ENCODE measurements around the gene OPN3.

Gene OPN3

DNA sequence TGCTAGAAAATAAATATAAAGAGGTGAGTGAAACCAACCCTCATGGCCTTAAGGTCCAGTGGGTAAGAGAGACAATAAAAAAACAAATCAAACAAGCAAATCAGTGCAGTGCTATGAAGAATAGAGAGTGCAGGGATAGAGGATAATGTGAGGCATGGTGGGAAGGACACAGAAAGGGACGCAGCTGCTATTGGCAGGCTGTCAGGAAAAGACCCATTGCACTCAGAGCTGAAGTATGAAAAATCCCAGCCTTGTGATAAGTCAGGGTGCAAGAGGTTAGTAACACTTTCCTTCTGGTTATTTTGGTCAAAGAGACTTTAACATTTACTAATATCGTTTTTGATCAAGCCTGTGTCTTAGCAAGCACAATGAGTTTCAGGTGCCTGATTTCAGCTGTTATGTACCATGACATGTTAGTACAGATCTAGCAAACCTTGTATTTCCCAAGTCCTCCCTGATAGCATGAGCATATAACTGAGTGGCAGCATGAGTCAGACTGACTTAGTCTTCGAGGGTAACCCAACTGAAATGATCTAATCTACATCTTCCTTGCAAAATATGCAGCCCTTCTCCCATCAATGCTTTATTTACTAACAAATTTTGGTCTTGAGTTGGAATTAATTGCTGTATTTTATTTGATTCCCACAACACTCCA, 31.7 kb downstream of the OPN3 start:
- no peak overlapping the region for H3K4me3 Mint-ChIP-seq
- H3K36me3 Mint-ChIP-seq (ENCODE audit: insufficient read depth): no peaks in the 10 kb centered on the region
- ATAC-seq (replicated peaks; ENCODE audit: extremely low read depth, poor library complexity, severe bottlenecking) (no peak), DNase-seq (ENCODE audit: low spot score in 2 of 2) (no peak)
- no peaks in the 10 kb centered on the region for H3K4me1 Mint-ChIP-seq
- H3K27me3 Mint-ChIP-seq: no peaks in the 10 kb centered on the region
- H3K27ac Mint-ChIP-seq (ENCODE audit: low read depth): no peak overlapping the region
- no peaks in the 10 kb centered on the region for H3K9me3 Mint-ChIP-seq

DNA sequence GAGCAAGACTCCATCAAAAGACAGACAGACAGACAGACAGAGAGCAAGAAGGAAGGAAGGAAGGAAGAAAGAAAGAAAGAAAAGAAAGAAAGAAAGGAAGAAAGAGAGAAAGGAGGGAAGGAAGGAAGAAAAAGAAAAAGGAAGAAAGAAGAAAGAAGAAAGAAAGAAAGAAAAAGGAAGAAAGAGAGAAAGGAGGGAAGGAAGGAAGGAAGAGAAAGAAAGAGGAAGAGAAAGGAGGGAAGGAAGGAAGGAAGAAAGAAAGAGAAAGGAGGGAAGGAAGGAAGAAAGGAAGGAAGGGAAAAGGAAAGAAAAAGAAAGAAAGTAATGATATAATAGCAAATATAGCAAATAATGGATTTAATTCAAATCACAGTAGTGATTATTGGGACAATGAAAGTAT, 32.7 kb downstream of the OPN3 start:
- Mint-ChIP-seq H3K9me3 (no peaks in the 10 kb centered on the region), H3K4me1 (no peaks in the 10 kb centered on the region), H3K36me3 (ENCODE audit: insufficient read depth) (no peaks in the 10 kb centered on the region), H3K27ac (ENCODE audit: low read depth) (no peak overlapping the region), H3K4me3 (no peak overlapping the region), H3K27me3 (no peaks in the 10 kb centered on the region)
- DNase-seq (ENCODE audit: low spot score in 2 of 2) (no peak), ATAC-seq (replicated peaks; ENCODE audit: extremely low read depth, poor library complexity, severe bottlenecking) (no peak)

- no peaks in the 10 kb centered on the region for H3K27me3 Mint-ChIP-seq
- H3K9me3 Mint-ChIP-seq: no peaks in the 10 kb centered on the region
- DNase-seq (ENCODE audit: low spot score in 2 of 2) (no peak), ATAC-seq (replicated peaks; ENCODE audit: extremely low read depth, poor library complexity, severe bottlenecking) (no peak)
- no peak overlapping the region for H3K4me3 Mint-ChIP-seq
- H3K36me3 Mint-ChIP-seq (ENCODE audit: insufficient read depth): no peaks in the 10 kb centered on the region
- no peak overlapping the region for H3K27ac Mint-ChIP-seq (ENCODE audit: low read depth)
- no peaks in the 10 kb centered on the region for H3K4me1 Mint-ChIP-seq
Observed at GRCh38 chr1:241606544-241606943, 33.6 kb downstream of the OPN3 start.

GRCh38 chr1:241605146-241605805, 34.9 kb downstream of the OPN3 start:
- no peak for DNase-seq (ENCODE audit: low spot score in 2 of 2)
- Mint-ChIP-seq H3K36me3 (ENCODE audit: insufficient read depth) (no peaks in the 10 kb centered on the region), H3K27me3 (no peaks in the 10 kb centered on the region), H3K4me1 (no peaks in the 10 kb centered on the region), H3K27ac (ENCODE audit: low read depth) (no peak overlapping the region), H3K9me3 (no peaks in the 10 kb centered on the region), H3K4me3 (no peak overlapping the region)
- ATAC-seq (replicated peaks; ENCODE audit: extremely low read depth, poor library complexity, severe bottlenecking): no peak

DNA sequence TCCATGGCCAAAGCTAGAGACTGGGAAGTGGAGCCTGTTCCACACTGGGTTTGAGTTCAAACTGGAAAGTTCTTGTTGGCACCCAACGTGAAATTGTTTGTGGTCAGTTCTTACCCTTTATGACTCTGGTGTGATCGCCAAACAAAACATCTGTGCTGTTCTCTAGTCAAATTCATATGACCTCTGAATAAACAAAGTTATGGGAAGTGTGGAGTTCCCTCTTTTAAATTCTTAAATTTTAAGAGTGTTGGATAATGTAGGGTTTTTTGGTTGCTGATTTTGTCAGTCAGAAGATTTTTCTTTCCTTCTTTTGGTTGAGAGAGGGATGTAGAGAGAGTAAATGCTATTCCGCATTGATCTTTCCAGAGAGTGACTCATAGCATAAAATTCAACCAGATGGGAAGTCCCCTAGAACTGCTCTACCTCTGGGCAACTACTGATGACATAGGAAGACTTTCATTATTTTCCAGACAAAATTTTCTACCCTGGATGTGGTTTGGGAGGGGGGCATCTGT, 36.4 kb downstream of the OPN3 start:
- no peaks in the 10 kb centered on the region for H3K9me3 Mint-ChIP-seq
- ATAC-seq (replicated peaks; ENCODE audit: extremely low read depth, poor library complexity, severe bottlenecking) (no peak), DNase-seq (ENCODE audit: low spot score in 2 of 2) (no peak)
- H3K27ac Mint-ChIP-seq (ENCODE audit: low read depth): no peak overlapping the region
- no peaks in the 10 kb centered on the region for H3K4me1 Mint-ChIP-seq
- H3K36me3 Mint-ChIP-seq (ENCODE audit: insufficient read depth): no peaks in the 10 kb centered on the region
- H3K4me3 Mint-ChIP-seq: no peak overlapping the region
- no peaks in the 10 kb centered on the region for H3K27me3 Mint-ChIP-seq

DNA sequence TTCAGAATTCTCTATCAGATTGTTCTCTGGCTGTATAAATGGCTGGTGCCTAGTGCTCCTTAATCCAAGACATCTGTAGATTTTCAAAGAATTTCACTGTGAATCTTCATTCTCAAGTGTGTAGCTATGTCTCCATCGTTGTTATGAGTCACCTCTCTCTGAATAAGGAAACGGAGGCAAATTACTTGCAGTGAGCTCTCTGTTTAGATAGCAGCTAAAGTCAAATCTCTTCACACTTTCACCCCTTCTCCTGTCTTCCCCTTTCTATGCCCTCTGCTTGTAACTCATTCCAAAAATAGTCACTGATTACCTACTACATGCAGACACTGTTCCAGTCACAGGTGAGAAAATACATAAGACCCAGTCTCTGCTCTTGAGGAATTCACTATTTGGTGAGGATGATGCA, 39.7 kb downstream of the OPN3 start:
- no peak for DNase-seq (ENCODE audit: low spot score in 2 of 2)
- Mint-ChIP-seq H3K4me1 (no peaks in the 10 kb centered on the region), H3K27ac (ENCODE audit: low read depth) (no peak overlapping the region), H3K9me3 (no peaks in the 10 kb centered on the region), H3K27me3 (no peaks in the 10 kb centered on the region), H3K4me3 (no peak overlapping the region), H3K36me3 (ENCODE audit: insufficient read depth) (peaks cover 3% of the 10 kb centered on the region)
- no peak for ATAC-seq (replicated peaks; ENCODE audit: extremely low read depth, poor library complexity, severe bottlenecking)

DNA sequence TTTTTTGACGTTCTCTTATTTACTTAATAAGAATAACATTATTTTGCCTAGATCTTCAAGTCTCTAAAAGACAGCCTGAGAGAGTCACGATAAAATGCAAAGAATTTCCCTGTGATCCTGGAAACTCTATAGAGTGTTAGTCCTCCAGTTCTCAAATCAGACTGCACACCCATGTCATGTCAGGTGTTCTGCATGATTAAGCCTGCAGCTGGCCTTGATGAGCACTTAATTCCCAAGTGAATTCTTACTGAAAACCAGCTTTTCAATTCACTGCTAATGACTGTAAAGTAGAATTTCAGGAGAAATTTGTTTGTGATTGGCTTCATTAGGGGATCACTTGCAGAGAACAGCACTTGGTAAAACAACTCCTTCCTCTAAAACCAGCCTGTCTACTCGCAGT, 41.9 kb downstream of the OPN3 start:
- Mint-ChIP-seq H3K4me1 (no peaks in the 10 kb centered on the region), H3K27me3 (no peaks in the 10 kb centered on the region), H3K9me3 (no peaks in the 10 kb centered on the region), H3K4me3 (no peak overlapping the region), H3K36me3 (ENCODE audit: insufficient read depth) (peaks cover 3% of the 10 kb centered on the region), H3K27ac (ENCODE audit: low read depth) (no peak overlapping the region)
- ATAC-seq (replicated peaks; ENCODE audit: extremely low read depth, poor library complexity, severe bottlenecking): no peak
- no peak for DNase-seq (ENCODE audit: low spot score in 2 of 2)

DNA sequence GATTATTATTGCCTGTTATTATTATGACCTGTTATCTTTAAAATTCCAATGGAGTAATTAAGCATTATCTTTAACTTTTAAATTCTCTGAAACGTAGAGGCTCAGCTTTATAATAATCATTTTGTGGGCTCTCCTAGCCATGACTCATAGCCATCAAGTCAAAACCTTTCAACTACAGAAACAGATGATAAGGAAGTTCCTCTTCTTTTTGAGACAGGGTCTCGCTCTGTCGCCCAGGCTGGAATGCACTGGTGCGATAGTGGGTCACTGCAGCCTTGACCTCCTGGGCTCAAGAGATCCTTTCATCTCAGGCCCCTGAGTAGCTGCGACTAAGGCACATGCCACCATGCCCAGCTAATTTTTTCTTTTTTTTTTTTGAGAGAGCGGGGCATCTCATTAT, 43.5 kb downstream of the OPN3 start:
- no peaks in the 10 kb centered on the region for H3K9me3 Mint-ChIP-seq

GRCh38 chr1:241593186-241593585, 47.0 kb downstream of the OPN3 start:
- Mint-ChIP-seq H3K27me3 (no peaks in the 10 kb centered on the region), H3K27ac (ENCODE audit: low read depth) (no peak overlapping the region), H3K9me3 (no peaks in the 10 kb centered on the region), H3K4me3 (no peak overlapping the region), H3K4me1 (no peaks in the 10 kb centered on the region), H3K36me3 (ENCODE audit: insufficient read depth) (peaks cover 5% of the 10 kb centered on the region)
- DNase-seq (ENCODE audit: low spot score in 2 of 2): no peak
- no peak for ATAC-seq (replicated peaks; ENCODE audit: extremely low read depth, poor library complexity, severe bottlenecking)

More for the DNA sequence above, 43.5 kb downstream of the OPN3 start:
- H3K36me3 Mint-ChIP-seq (ENCODE audit: insufficient read depth): peaks cover 3% of the 10 kb centered on the region
- DNase-seq (ENCODE audit: low spot score in 2 of 2) (no peak), ATAC-seq (replicated peaks; ENCODE audit: extremely low read depth, poor library complexity, severe bottlenecking) (no peak)
- H3K4me3 Mint-ChIP-seq: no peak overlapping the region
- no peak overlapping the region for H3K27ac Mint-ChIP-seq (ENCODE audit: low read depth)
- H3K27me3 Mint-ChIP-seq: no peaks in the 10 kb centered on the region
- no peaks in the 10 kb centered on the region for H3K4me1 Mint-ChIP-seq

- no peak overlapping the region for H3K4me3 Mint-ChIP-seq
- peaks cover 5% of the 10 kb centered on the region for H3K36me3 Mint-ChIP-seq (ENCODE audit: insufficient read depth)
- no peaks in the 10 kb centered on the region for H3K9me3 Mint-ChIP-seq
- H3K4me1 Mint-ChIP-seq: no peaks in the 10 kb centered on the region
- no peaks in the 10 kb centered on the region for H3K27me3 Mint-ChIP-seq
- ATAC-seq (replicated peaks; ENCODE audit: extremely low read depth, poor library complexity, severe bottlenecking) (no peak), DNase-seq (ENCODE audit: low spot score in 2 of 2) (no peak)
- H3K27ac Mint-ChIP-seq (ENCODE audit: low read depth): no peak overlapping the region
Observed at GRCh38 chr1:241592273-241592958, 47.8 kb downstream of the OPN3 start.

- DNase-seq (ENCODE audit: low spot score in 2 of 2) (no peak), ATAC-seq (replicated peaks; ENCODE audit: extremely low read depth, poor library complexity, severe bottlenecking) (no peak)
- Mint-ChIP-seq H3K9me3 (no peaks in the 10 kb centered on the region), H3K4me3 (no peak overlapping the region), H3K4me1 (no peaks in the 10 kb centered on the region), H3K36me3 (ENCODE audit: insufficient read depth) (peaks cover 4% of the 10 kb centered on the region), H3K27me3 (no peaks in the 10 kb centered on the region), H3K27ac (ENCODE audit: low read depth) (no peak overlapping the region)
Observed at GRCh38 chr1:241591736-241592135, 48.4 kb downstream of the OPN3 start.

DNA sequence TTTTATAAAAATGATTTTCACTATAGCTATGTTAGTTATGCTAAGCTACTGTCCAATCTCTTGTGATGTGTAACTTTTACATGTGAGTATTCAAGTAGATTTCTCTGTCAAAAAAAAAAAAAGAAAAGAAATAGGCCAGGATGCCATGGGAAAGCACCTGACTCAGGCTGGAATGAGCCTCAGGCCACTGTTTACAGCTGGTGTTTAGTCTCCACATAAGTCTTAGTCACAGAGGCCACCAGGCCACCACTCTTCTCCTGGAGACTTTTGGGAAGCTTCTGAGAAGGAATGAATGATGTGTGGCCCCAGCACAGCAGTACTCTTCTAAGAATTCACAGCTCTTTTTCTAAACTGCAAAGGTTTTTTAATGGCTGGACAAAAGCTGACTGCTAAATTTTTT, 48.9 kb downstream of the OPN3 start:
- no peak overlapping the region for H3K4me3 Mint-ChIP-seq
- DNase-seq (ENCODE audit: low spot score in 2 of 2) (no peak), ATAC-seq (replicated peaks; ENCODE audit: extremely low read depth, poor library complexity, severe bottlenecking) (no peak)
- H3K27me3 Mint-ChIP-seq: no peaks in the 10 kb centered on the region
- H3K27ac Mint-ChIP-seq (ENCODE audit: low read depth): no peak overlapping the region
- H3K9me3 Mint-ChIP-seq: no peaks in the 10 kb centered on the region
- H3K4me1 Mint-ChIP-seq: no peaks in the 10 kb centered on the region
- peaks cover 3% of the 10 kb centered on the region for H3K36me3 Mint-ChIP-seq (ENCODE audit: insufficient read depth)

- Mint-ChIP-seq H3K4me1 (no peaks in the 10 kb centered on the region), H3K27ac (ENCODE audit: low read depth) (no peak overlapping the region), H3K9me3 (no peaks in the 10 kb centered on the region), H3K27me3 (no peaks in the 10 kb centered on the region), H3K36me3 (ENCODE audit: insufficient read depth) (peaks cover 1% of the 10 kb centered on the region), H3K4me3 (no peak overlapping the region)
- DNase-seq (ENCODE audit: low spot score in 2 of 2) (no peak), ATAC-seq (replicated peaks; ENCODE audit: extremely low read depth, poor library complexity, severe bottlenecking) (no peak)
Observed at GRCh38 chr1:241590719-241591118, 49.5 kb downstream of the OPN3 start.

Measured in central memory CD8-positive, alpha-beta T cell (primary cell).